WTC11 (cell line): ENCODE results near the gene PROM2. TPM values are rescaled to one million over a fixed set of nuclear protein-coding genes. Genes with fewer than 3 reads are reported as not detected.

Experiments used
- ATAC-seq: fragments of 200-7000 bp; cut with Tn5 transposase; 2 replicates; pipeline ENCODE4 v1.10.0; 2021; ENCODE audit warnings: mild to moderate bottlenecking, moderate library complexity
- CTCF ChIA-PET: fragments of 300-600 bp; sonication (Branson Sonifier 250); formaldehyde crosslinking; loops from one replicate; lab custom pipeline; 2021; ENCODE audit warnings: antibody characterized with exemption; lab: Charles Lee
- POLR2A ChIA-PET: fragments of 350-600 bp; sonication (Branson Sonifier 250); formaldehyde crosslinking; loops from one replicate; lab custom pipeline; 2021; ENCODE audit warnings: antibody characterized with exemption; lab: Charles Lee
- DNase-seq: peaks from one replicate; pipeline ENCODE4 v3.0.0; 2021; ENCODE audit warnings: low spot score
- H3K27ac Mint-ChIP-seq: 2 replicates; pipeline ENCODE4 v1.8.0; 2021; ENCODE audit warnings: mixed read lengths
- H3K27me3 Mint-ChIP-seq: 2 replicates; pipeline ENCODE4 v1.8.0; 2021; ENCODE audit warnings: low read depth, mild to moderate bottlenecking, moderate library complexity, mixed read lengths
- H3K36me3 Mint-ChIP-seq: 2 replicates; pipeline ENCODE4 v1.8.0; 2021; ENCODE audit warnings: mixed read lengths
- H3K4me1 Mint-ChIP-seq: 2 replicates; pipeline ENCODE4 v1.8.0; 2022; ENCODE audit warnings: mixed read lengths
- H3K4me3 Mint-ChIP-seq: 2 replicates; pipeline ENCODE4 v1.8.0; 2021; ENCODE audit warnings: mild to moderate bottlenecking, moderate library complexity, mixed read lengths
- H3K9me3 Mint-ChIP-seq: 2 replicates; pipeline ENCODE4 v1.8.0; 2021; ENCODE audit warnings: mixed read lengths
- EMX1 ChIP-seq: fragments of 250-450 bp; sonication (Bioruptor Pico); IDR thresholded peaks from 2 replicates; pipeline ENCODE4 v1.8.0; 2021; ENCODE audit warnings: mild to moderate bottlenecking
- ETV6 ChIP-seq: sonication (generic); formaldehyde crosslinking; IDR thresholded peaks from 2 replicates; pipeline ENCODE4 v1.8.1; 2022; ENCODE audit warnings: mild to moderate bottlenecking, missing genetic modification reagents
- FOXJ3 ChIP-seq: sonication (generic); formaldehyde crosslinking; IDR thresholded peaks from 2 replicates; pipeline ENCODE4 v1.9.0; 2021; ENCODE audit warnings: missing genetic modification reagents, mild to moderate bottlenecking, borderline replicate concordance
- FOXP1 ChIP-seq: sonication (generic); formaldehyde crosslinking; IDR thresholded peaks from 2 replicates; pipeline ENCODE4 v1.8.0; 2022; ENCODE audit warnings: missing genetic modification reagents, mild to moderate bottlenecking, moderate library complexity, borderline replicate concordance
- KAT7 ChIP-seq: sonication (generic); formaldehyde crosslinking; IDR thresholded peaks from 2 replicates; pipeline ENCODE4 v1.8.1; 2023; ENCODE audit warnings: missing genetic modification reagents, mild to moderate bottlenecking, borderline replicate concordance
- NFYB ChIP-seq: sonication (generic); formaldehyde crosslinking; conservative IDR thresholded peaks from 2 replicates; pipeline ENCODE4 v1.8.0; 2022; ENCODE audit warnings: low read depth, missing genetic modification reagents
- RELA ChIP-seq: sonication (generic); formaldehyde crosslinking; IDR thresholded peaks from 2 replicates; pipeline ENCODE4 v1.8.1; 2022; ENCODE audit warnings: missing genetic modification reagents, mild to moderate bottlenecking, borderline replicate concordance
- SOX15 ChIP-seq: fragments of 250-450 bp; sonication (Bioruptor Pico); IDR thresholded peaks from 2 replicates; pipeline ENCODE4 v1.9.0; 2021; ENCODE audit warnings: mild to moderate bottlenecking
- TCF7 ChIP-seq: sonication (generic); formaldehyde crosslinking; IDR thresholded peaks from 2 replicates; pipeline ENCODE4 v1.8.0; 2022; ENCODE audit warnings: mild to moderate bottlenecking, low read depth, missing genetic modification reagents, moderate library complexity
- ZNF138 ChIP-seq: sonication (generic); formaldehyde crosslinking; conservative IDR thresholded peaks from 2 replicates; pipeline ENCODE4 v1.8.1; 2022; ENCODE audit warnings: mild to moderate bottlenecking, moderate library complexity, missing genetic modification reagents
- ZNF232 ChIP-seq: sonication (generic); formaldehyde crosslinking; IDR thresholded peaks from 2 replicates; pipeline ENCODE4 v1.8.0; 2022; ENCODE audit warnings: mild to moderate bottlenecking, missing genetic modification reagents
- ZNF263 ChIP-seq: sonication (generic); formaldehyde crosslinking; IDR thresholded peaks from 2 replicates; pipeline ENCODE4 v1.8.1; 2022; ENCODE audit warnings: low read depth, mild to moderate bottlenecking, moderate library complexity, missing genetic modification reagents
- ZNF317 ChIP-seq: sonication (generic); formaldehyde crosslinking; IDR thresholded peaks from 2 replicates; pipeline ENCODE4 v1.8.1; 2023; ENCODE audit warnings: low read depth, mild to moderate bottlenecking, moderate library complexity, missing genetic modification reagents, borderline replicate concordance
- ZNF671 ChIP-seq: fragments of 250-450 bp; sonication (Bioruptor Pico); IDR thresholded peaks from 2 replicates; pipeline ENCODE4 v1.8.0; 2021; ENCODE audit warnings: mild to moderate bottlenecking
- total RNA-seq: library from RNA; stranded (reverse); gene quantifications from 3 replicates; pipeline ENCODE4 v1.2.3, GENCODE V29; 2021
- TF ChIP-seq, protein P1 (sequence below): sonication (generic); formaldehyde crosslinking; IDR thresholded peaks from 2 replicates; pipeline ENCODE4 v1.8.1; 2023; ENCODE audit warnings: mild to moderate bottlenecking, missing genetic modification reagents, moderate library complexity
- TF ChIP-seq, protein P2 (sequence below): sonication (generic); formaldehyde crosslinking; IDR thresholded peaks from 2 replicates; pipeline ENCODE4 v1.8.0; 2023; ENCODE audit warnings: missing genetic modification reagents, mild to moderate bottlenecking, borderline replicate concordance
- TF ChIP-seq, protein P3 (sequence below): sonication (generic); formaldehyde crosslinking; IDR thresholded peaks from 2 replicates; pipeline ENCODE4 v1.8.1; 2022; ENCODE audit warnings: missing genetic modification reagents, borderline replicate concordance
- TF ChIP-seq, protein P4 (sequence below): sonication (generic); formaldehyde crosslinking; IDR thresholded peaks from 2 replicates; pipeline ENCODE4 v1.8.1; 2022; ENCODE audit warnings: mild to moderate bottlenecking, missing genetic modification reagents, moderate library complexity, borderline replicate concordance
- TF ChIP-seq, protein P5 (sequence below): sonication (generic); formaldehyde crosslinking; conservative IDR thresholded peaks from 2 replicates; pipeline ENCODE4 v1.8.1; 2023; ENCODE audit warnings: mild to moderate bottlenecking, low read depth, missing genetic modification reagents, moderate library complexity
- TF ChIP-seq, protein P6 (sequence below): sonication (generic); formaldehyde crosslinking; IDR thresholded peaks from 2 replicates; pipeline ENCODE4 v1.8.1; 2023; ENCODE audit warnings: mild to moderate bottlenecking, missing genetic modification reagents
- TF ChIP-seq, protein P7 (sequence below): sonication (generic); formaldehyde crosslinking; IDR thresholded peaks from 2 replicates; pipeline ENCODE4 v1.8.1; 2023; ENCODE audit warnings: mild to moderate bottlenecking, missing genetic modification reagents, moderate library complexity
- TF ChIP-seq, protein P8 (sequence below): sonication (generic); formaldehyde crosslinking; IDR thresholded peaks from 2 replicates; pipeline ENCODE4 v1.8.1; 2022; ENCODE audit warnings: low read depth, mild to moderate bottlenecking, moderate library complexity, missing genetic modification reagents, borderline replicate concordance

The PROM2 gene
- total RNA-seq, 1 experiment from 2014 or later = 8.3 TPM

DNA sequence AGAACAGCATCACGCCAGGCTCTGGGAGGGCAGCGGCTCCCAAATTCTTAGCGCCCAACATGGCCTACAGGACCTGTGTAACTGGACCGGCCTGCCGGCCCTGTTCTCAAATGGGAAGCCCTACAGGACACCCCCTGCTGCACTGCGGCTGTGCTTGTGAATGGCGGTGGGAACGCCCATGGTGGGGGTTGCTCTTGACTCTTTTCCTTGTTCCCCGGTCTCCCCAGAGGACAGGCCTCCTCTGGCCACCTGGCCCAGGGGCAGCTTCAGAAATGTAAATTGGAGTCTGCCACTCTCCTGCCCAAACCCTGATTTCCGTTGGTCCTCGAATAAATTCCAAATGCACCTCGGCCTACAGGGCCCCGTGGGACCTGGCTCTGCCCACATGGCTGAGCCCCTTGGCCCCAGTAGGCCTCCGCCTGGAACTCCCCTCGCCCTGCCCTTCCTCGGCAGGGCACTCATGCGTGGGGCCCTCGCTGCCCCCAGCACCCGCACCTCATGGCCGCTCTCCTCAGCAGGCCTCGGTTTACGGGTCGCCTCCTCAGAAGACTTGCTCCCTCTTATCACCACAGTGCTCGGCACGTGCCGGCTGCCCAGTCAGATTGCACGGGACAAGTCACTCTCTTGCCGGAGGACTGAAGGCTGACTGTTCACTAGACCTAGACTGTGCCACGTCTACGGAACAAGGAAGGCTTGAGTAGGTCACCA lies 52.3 kb downstream of the PROM2 start:
- no peak for ATAC-seq
- CTCF ChIA-PET = interaction anchor here (2.5 to 5.2 kb wide), 3 partner anchors 19 to 95 kb away, joined by 11 to 28 read pairs (median 13); no protein-coding TSS in a partner anchor

DNA sequence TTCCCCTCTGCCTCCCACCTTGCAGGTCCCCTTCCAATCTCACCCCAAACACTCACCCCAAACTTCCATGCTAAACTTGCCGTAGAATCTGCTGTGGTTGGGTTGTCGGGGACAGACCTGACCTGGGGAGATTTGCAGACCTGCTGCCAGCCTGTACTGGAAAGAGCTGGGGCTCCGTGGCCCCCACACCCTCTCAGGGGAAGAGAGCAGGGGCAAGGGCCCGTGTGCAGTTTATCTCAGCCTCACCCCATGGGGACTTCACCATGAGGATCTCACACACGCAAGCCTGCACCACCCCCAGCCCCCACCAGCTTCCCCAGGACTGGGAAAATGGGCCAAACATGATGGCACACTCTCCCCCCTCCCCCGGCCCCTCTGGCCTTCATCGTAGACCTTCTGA lies 53.6 kb downstream of the PROM2 start:
- H3K9me3 Mint-ChIP-seq = peaks cover 9% of the 10 kb centered on the region
- POLR2A ChIA-PET = no interaction called here
- H3K4me3 Mint-ChIP-seq = no peak overlapping the region
- DNase-seq (no peak), ATAC-seq (no peak)
- CTCF ChIA-PET = interaction anchor here (0.5 to 5.2 kb wide), 11 partner anchors 8 to 305 kb away, joined by 3 to 28 read pairs (median 5); no protein-coding TSS in a partner anchor
- no peaks in the 10 kb centered on the region for H3K36me3 Mint-ChIP-seq
- no peaks in the 10 kb centered on the region; the same call in 1 of the 2 replicates for H3K27me3 Mint-ChIP-seq
- 0 out of 2 replicates have a peak, but pooled peaks cover 2% of the 10 kb centered on the region for H3K4me1 Mint-ChIP-seq
- H3K27ac Mint-ChIP-seq = no peak overlapping the region
- TF ChIP-seq ZNF671 (CRISPR knock-in tag) = no peak
- no peak for TF ChIP-seq ZNF263 (CRISPR knock-in tag)
- no peak for TF ChIP-seq ZNF317 (CRISPR knock-in tag)
- TF ChIP-seq, protein P1, sequence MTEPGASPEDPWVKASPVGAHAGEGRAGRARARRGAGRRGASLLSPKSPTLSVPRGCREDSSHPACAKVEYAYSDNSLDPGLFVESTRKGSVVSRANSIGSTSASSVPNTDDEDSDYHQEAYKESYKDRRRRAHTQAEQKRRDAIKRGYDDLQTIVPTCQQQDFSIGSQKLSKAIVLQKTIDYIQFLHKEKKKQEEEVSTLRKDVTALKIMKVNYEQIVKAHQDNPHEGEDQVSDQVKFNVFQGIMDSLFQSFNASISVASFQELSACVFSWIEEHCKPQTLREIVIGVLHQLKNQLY = no peak
- TF ChIP-seq RELA (CRISPR knock-in tag) = no peak
- TF ChIP-seq, protein P2, sequence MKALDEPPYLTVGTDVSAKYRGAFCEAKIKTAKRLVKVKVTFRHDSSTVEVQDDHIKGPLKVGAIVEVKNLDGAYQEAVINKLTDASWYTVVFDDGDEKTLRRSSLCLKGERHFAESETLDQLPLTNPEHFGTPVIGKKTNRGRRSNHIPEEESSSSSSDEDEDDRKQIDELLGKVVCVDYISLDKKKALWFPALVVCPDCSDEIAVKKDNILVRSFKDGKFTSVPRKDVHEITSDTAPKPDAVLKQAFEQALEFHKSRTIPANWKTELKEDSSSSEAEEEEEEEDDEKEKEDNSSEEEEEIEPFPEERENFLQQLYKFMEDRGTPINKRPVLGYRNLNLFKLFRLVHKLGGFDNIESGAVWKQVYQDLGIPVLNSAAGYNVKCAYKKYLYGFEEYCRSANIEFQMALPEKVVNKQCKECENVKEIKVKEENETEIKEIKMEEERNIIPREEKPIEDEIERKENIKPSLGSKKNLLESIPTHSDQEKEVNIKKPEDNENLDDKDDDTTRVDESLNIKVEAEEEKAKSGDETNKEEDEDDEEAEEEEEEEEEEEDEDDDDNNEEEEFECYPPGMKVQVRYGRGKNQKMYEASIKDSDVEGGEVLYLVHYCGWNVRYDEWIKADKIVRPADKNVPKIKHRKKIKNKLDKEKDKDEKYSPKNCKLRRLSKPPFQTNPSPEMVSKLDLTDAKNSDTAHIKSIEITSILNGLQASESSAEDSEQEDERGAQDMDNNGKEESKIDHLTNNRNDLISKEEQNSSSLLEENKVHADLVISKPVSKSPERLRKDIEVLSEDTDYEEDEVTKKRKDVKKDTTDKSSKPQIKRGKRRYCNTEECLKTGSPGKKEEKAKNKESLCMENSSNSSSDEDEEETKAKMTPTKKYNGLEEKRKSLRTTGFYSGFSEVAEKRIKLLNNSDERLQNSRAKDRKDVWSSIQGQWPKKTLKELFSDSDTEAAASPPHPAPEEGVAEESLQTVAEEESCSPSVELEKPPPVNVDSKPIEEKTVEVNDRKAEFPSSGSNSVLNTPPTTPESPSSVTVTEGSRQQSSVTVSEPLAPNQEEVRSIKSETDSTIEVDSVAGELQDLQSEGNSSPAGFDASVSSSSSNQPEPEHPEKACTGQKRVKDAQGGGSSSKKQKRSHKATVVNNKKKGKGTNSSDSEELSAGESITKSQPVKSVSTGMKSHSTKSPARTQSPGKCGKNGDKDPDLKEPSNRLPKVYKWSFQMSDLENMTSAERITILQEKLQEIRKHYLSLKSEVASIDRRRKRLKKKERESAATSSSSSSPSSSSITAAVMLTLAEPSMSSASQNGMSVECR = no peak
- TF ChIP-seq, protein P3, sequence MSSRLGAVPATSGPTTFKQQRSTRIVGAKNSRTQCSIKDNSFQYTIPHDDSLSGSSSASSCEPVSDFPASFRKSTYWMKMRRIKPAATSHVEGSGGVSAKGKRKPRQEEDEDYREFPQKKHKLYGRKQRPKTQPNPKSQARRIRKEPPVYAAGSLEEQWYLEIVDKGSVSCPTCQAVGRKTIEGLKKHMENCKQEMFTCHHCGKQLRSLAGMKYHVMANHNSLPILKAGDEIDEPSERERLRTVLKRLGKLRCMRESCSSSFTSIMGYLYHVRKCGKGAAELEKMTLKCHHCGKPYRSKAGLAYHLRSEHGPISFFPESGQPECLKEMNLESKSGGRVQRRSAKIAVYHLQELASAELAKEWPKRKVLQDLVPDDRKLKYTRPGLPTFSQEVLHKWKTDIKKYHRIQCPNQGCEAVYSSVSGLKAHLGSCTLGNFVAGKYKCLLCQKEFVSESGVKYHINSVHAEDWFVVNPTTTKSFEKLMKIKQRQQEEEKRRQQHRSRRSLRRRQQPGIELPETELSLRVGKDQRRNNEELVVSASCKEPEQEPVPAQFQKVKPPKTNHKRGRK (CRISPR knock-in tag) = no peak
- TF ChIP-seq, protein P4, sequence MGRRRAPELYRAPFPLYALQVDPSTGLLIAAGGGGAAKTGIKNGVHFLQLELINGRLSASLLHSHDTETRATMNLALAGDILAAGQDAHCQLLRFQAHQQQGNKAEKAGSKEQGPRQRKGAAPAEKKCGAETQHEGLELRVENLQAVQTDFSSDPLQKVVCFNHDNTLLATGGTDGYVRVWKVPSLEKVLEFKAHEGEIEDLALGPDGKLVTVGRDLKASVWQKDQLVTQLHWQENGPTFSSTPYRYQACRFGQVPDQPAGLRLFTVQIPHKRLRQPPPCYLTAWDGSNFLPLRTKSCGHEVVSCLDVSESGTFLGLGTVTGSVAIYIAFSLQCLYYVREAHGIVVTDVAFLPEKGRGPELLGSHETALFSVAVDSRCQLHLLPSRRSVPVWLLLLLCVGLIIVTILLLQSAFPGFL (CRISPR knock-in tag) = no peak
- TF ChIP-seq, protein P5, sequence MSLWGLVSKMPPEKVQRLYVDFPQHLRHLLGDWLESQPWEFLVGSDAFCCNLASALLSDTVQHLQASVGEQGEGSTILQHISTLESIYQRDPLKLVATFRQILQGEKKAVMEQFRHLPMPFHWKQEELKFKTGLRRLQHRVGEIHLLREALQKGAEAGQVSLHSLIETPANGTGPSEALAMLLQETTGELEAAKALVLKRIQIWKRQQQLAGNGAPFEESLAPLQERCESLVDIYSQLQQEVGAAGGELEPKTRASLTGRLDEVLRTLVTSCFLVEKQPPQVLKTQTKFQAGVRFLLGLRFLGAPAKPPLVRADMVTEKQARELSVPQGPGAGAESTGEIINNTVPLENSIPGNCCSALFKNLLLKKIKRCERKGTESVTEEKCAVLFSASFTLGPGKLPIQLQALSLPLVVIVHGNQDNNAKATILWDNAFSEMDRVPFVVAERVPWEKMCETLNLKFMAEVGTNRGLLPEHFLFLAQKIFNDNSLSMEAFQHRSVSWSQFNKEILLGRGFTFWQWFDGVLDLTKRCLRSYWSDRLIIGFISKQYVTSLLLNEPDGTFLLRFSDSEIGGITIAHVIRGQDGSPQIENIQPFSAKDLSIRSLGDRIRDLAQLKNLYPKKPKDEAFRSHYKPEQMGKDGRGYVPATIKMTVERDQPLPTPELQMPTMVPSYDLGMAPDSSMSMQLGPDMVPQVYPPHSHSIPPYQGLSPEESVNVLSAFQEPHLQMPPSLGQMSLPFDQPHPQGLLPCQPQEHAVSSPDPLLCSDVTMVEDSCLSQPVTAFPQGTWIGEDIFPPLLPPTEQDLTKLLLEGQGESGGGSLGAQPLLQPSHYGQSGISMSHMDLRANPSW (CRISPR knock-in tag) = no peak
- TF ChIP-seq, protein P6, sequence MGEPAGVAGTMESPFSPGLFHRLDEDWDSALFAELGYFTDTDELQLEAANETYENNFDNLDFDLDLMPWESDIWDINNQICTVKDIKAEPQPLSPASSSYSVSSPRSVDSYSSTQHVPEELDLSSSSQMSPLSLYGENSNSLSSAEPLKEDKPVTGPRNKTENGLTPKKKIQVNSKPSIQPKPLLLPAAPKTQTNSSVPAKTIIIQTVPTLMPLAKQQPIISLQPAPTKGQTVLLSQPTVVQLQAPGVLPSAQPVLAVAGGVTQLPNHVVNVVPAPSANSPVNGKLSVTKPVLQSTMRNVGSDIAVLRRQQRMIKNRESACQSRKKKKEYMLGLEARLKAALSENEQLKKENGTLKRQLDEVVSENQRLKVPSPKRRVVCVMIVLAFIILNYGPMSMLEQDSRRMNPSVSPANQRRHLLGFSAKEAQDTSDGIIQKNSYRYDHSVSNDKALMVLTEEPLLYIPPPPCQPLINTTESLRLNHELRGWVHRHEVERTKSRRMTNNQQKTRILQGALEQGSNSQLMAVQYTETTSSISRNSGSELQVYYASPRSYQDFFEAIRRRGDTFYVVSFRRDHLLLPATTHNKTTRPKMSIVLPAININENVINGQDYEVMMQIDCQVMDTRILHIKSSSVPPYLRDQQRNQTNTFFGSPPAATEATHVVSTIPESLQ (CRISPR knock-in tag) = no peak
- TF ChIP-seq, protein P7, sequence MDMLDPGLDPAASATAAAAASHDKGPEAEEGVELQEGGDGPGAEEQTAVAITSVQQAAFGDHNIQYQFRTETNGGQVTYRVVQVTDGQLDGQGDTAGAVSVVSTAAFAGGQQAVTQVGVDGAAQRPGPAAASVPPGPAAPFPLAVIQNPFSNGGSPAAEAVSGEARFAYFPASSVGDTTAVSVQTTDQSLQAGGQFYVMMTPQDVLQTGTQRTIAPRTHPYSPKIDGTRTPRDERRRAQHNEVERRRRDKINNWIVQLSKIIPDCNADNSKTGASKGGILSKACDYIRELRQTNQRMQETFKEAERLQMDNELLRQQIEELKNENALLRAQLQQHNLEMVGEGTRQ (CRISPR knock-in tag) = no peak
- TF ChIP-seq TCF7 (CRISPR knock-in tag) = no peak
- no peak for TF ChIP-seq FOXJ3 (CRISPR knock-in tag)

More for the DNA sequence above, 52.3 kb downstream of the PROM2 start:
- H3K36me3 Mint-ChIP-seq = no peaks in the 10 kb centered on the region
- H3K27ac Mint-ChIP-seq = no peak overlapping the region
- 0 out of 2 replicates have a peak, but pooled peaks cover 2% of the 10 kb centered on the region for H3K4me1 Mint-ChIP-seq
- H3K27me3 Mint-ChIP-seq = no peaks in the 10 kb centered on the region
- DNase-seq = no peak
- H3K4me3 Mint-ChIP-seq = no peak overlapping the region
- no peak for TF ChIP-seq EMX1 (CRISPR knock-in tag)
- no peak for TF ChIP-seq ZNF671 (CRISPR knock-in tag)
- no peak for TF ChIP-seq NFYB (CRISPR knock-in tag)
- TF ChIP-seq ZNF138 = no peak
- no peak for TF ChIP-seq KAT7 (CRISPR knock-in tag)
- TF ChIP-seq, protein P8, sequence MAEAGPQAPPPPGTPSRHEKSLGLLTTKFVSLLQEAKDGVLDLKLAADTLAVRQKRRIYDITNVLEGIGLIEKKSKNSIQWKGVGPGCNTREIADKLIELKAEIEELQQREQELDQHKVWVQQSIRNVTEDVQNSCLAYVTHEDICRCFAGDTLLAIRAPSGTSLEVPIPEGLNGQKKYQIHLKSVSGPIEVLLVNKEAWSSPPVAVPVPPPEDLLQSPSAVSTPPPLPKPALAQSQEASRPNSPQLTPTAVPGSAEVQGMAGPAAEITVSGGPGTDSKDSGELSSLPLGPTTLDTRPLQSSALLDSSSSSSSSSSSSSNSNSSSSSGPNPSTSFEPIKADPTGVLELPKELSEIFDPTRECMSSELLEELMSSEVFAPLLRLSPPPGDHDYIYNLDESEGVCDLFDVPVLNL (CRISPR knock-in tag) = no peak
- TF ChIP-seq ZNF232 (CRISPR knock-in tag) = no peak
- TF ChIP-seq SOX15 (CRISPR knock-in tag) = no peak
- TF ChIP-seq ETV6 (CRISPR knock-in tag) = no peak
- no peak for TF ChIP-seq FOXP1 (CRISPR knock-in tag)
- POLR2A ChIA-PET = no interaction called here
- peaks cover 9% of the 10 kb centered on the region for H3K9me3 Mint-ChIP-seq
